Endothelial cell of umbilical vein (primary cell): ENCODE data around the gene KPTN. TPM values are rescaled to one million over a fixed set of nuclear protein-coding genes. Genes with fewer than 3 reads are reported as not detected.

Source experiments
- BruUV-seq: library from RNA; stranded (reverse); fragments of 400-500 nt; replicated peaks from 2 replicates; lab custom pipeline; 2021; lab: Mats Ljungman, UMichigan
- CTCF ChIA-PET: fragments of 300-600, 350-600 bp; sonication (Branson Sonifier 250); formaldehyde crosslinking; loops from one replicate; lab custom pipeline; 2021; ENCODE audit warnings: antibody characterized with exemption, inconsistent platforms; lab: Charles Lee
- POLR2A ChIA-PET: fragments of 300-600, 350-600 bp; sonication (Branson Sonifier 250); formaldehyde crosslinking; loops from one replicate; lab custom pipeline; 2021; ENCODE audit warnings: antibody characterized with exemption, inconsistent platforms; lab: Charles Lee
- DNase-seq: peaks from one replicate; pipeline ENCODE4 v3.0.0-alpha.2; 2011; ENCODE audit warnings: low read depth, low spot score
- FAIRE-seq: peaks from 2 replicates; lab custom pipeline; 2011; peaks lifted over from hg19 to GRCh38; lab: Jason Lieb, UNC
- H2AFZ ChIP-seq: 2 replicates; pipeline ENCODE4 v1.6.0; 2012; ENCODE audit warnings: low read depth, low read length, control low read depth, inconsistent platforms
- H3K27ac ChIP-seq: 2 replicates; pipeline ENCODE4 v1.5.1; 2011; ENCODE audit warnings: low read depth, mild to moderate bottlenecking, control low read depth, low read length, moderate library complexity; ENCODE audit not compliant: insufficient read depth
- H3K27me3 ChIP-seq, 2 experiments: 2 replicates each; pipeline versions ENCODE4 v1.6.0 to v1.6.1; 2011; ENCODE audit warnings: low read length in 2 of 2, mixed read lengths in 1 of 2; ENCODE audit not compliant: control insufficient read depth in 2 of 2, insufficient read depth in 2 of 2
- H3K36me3 ChIP-seq, 2 experiments: 2 replicates in 1 of 2; 3 replicates in 1 of 2; pipeline ENCODE4 v1.5.1; 2011; ENCODE audit warnings: low read length in 2 of 2, mild to moderate bottlenecking in 1 of 2, moderate library complexity in 1 of 2; ENCODE audit not compliant: control insufficient read depth in 2 of 2, insufficient read depth in 2 of 2; ENCODE audit errors: extremely low read depth in 1 of 2
- H3K4me1 ChIP-seq: 3 replicates; pipeline ENCODE4 v1.5.1; 2011; ENCODE audit warnings: mild to moderate bottlenecking, low read length; ENCODE audit not compliant: control insufficient read depth, insufficient read depth; ENCODE audit errors: extremely low read depth
- H3K4me2 ChIP-seq: 2 replicates; pipeline ENCODE4 v1.6.1; 2011; ENCODE audit warnings: low read length, control low read depth, mixed read lengths; ENCODE audit not compliant: insufficient read depth
- H3K4me3 ChIP-seq, 3 experiments: fragments of 200-600 bp in 1 of 3; sonication (generic), shearing (Covaris generic) in 1 of 3; replicated peaks in 1 of 3; 2 replicates each; pipeline ENCODE4 v1.5.1; 2011 to 2016; ENCODE audit warnings: control low read depth in 3 of 3, low read length in 3 of 3, mild to moderate bottlenecking in 2 of 3, inconsistent platforms in 1 of 3, low read depth in 1 of 3, moderate library complexity in 1 of 3; ENCODE audit not compliant: insufficient read depth in 1 of 3
- H3K79me2 ChIP-seq: 2 replicates; pipeline ENCODE4 v1.6.0; 2012; ENCODE audit warnings: low read length, inconsistent platforms; ENCODE audit not compliant: control insufficient read depth, insufficient read depth
- H3K9ac ChIP-seq: replicated peaks from 2 replicates; pipeline ENCODE3; 2011; ENCODE audit warnings: low read length, control low read depth; ENCODE audit not compliant: insufficient read depth; ENCODE audit errors: extremely low read depth
- H3K9me1 ChIP-seq: replicated peaks from 3 replicates; pipeline ENCODE4 v1.6.0; 2011; ENCODE audit warnings: mild to moderate bottlenecking, low read length; ENCODE audit not compliant: control insufficient read depth, insufficient read depth; ENCODE audit errors: extremely low read depth
- H3K9me3 ChIP-seq: replicated peaks from 2 replicates; pipeline ENCODE4 v1.5.1; 2012; ENCODE audit warnings: low read length, inconsistent platforms; ENCODE audit not compliant: control insufficient read depth, insufficient read depth
- H4K20me1 ChIP-seq: replicated peaks from 2 replicates; pipeline ENCODE3; 2011; ENCODE audit warnings: mild to moderate bottlenecking, low read length; ENCODE audit not compliant: control insufficient read depth, insufficient read depth; ENCODE audit errors: extremely low read depth
- dilution Hi-C: fragments of 300-500 bp; cut with MboI; formaldehyde crosslinking; loops from one replicate; pipeline ENCODE4 v1.15.0; 2019; ENCODE audit warnings: low sequenced_read_pairs; ENCODE audit not compliant: extremely low pct_ligation_motif_present
- intact Hi-C: fragments of 100-400 bp; cut with micrococcal nuclease; formaldehyde crosslinking; loops from one replicate; pipeline ENCODE4 v1.10.0; 2022
- polyA plus RNA-seq, 4 experiments: library from polyadenylated mRNA; depleted of rRNA in 3 of 4; stranded (reverse) in 3 of 4; unstranded in 1 of 4; fragments of >200 nt; gene quantifications; 2 replicates each; pipeline versions ENCODE4 v1.2.1 to v1.2.3, GENCODE V29; 2011 to 2012; ENCODE audit warnings: missing spikeins in 1 of 4
- total RNA-seq: library from RNA; stranded (reverse); gene quantifications from 2 replicates; pipeline ENCODE4 v1.2.3, GENCODE V29; 2021
- TF ChIP-seq, protein P1 (sequence below), 2 donors: IDR thresholded peaks; 1 replicate in 1 of 2; 2 replicates in 1 of 2; pipeline ENCODE4 v1.5.1; 2011; ENCODE audit warnings: low read length in 2 of 2, mild to moderate bottlenecking in 2 of 2, moderate library complexity in 2 of 2, control low read depth in 1 of 2, inconsistent platforms in 1 of 2, low read depth in 1 of 2; ENCODE audit not compliant: insufficient read depth in 1 of 2; ENCODE audit errors: extremely low read depth in 1 of 2

KPTN gene
- total and polyA plus RNA-seq, 2 donors (not counting 3 experiments of a cell fraction or from before 2014, with no cell fraction given), result 14.7 to 15.5 TPM

DNA sequence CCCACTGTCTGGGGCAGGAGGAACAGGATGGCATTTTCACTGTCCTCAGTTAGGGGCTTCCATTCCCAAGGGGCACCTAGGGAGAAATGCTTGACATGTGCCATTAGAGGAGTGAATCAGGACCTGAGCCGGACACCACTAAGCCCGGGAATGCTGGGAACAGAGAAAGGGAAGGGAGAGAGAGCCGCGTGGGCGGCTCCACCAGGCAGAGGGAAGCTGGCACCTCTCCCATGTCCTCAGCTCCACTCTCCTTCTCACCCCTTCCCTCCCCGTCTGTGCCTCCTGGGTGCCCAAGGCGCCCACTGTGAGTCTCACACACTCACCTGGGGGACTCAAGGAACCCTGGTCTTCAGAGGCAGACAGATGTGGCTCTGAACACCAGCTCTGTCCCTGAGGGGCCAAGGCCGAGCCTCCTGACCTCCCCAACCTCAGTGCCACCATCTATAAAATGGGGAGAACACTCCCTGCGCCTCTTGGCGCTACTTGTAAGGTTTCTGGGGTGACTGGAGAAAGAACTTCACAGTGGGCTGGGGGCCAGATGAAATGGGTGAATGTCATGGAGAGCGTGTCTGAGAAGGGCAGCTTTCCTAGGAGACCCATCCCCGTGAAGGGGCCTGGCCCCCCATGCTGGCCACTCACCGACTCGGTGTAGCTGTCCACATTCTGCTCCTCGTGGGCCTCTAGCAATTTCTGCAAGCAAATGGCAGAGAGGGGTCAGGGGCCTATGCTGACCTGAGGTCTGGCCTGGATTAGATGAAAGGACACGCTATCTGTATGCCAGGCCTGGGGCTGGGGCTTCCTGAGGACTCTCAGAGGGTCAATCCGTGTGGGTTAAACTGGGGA, 5.3 kb upstream of the KPTN start:
- FAIRE-seq (no peak), DNase-seq (no peak)
- TF ChIP-seq, protein P1, sequence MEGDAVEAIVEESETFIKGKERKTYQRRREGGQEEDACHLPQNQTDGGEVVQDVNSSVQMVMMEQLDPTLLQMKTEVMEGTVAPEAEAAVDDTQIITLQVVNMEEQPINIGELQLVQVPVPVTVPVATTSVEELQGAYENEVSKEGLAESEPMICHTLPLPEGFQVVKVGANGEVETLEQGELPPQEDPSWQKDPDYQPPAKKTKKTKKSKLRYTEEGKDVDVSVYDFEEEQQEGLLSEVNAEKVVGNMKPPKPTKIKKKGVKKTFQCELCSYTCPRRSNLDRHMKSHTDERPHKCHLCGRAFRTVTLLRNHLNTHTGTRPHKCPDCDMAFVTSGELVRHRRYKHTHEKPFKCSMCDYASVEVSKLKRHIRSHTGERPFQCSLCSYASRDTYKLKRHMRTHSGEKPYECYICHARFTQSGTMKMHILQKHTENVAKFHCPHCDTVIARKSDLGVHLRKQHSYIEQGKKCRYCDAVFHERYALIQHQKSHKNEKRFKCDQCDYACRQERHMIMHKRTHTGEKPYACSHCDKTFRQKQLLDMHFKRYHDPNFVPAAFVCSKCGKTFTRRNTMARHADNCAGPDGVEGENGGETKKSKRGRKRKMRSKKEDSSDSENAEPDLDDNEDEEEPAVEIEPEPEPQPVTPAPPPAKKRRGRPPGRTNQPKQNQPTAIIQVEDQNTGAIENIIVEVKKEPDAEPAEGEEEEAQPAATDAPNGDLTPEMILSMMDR (IDR thresholded peaks at IDR 0.05; ENCODE audit: extremely low read depth in 1 of 2, insufficient read depth in 1 of 2, low read depth in 1 of 2, low read length in 2 of 2), result no peak
- H3K27me3 ChIP-seq, result no peaks in the 10 kb centered on the region
- no peaks in the 10 kb centered on the region for H3K4me1 ChIP-seq
- no peak overlapping the region for H3K9ac ChIP-seq
- H4K20me1 ChIP-seq, result no peaks in the 10 kb centered on the region
- no peaks in the 10 kb centered on the region for H3K79me2 ChIP-seq
- ChIA-PET POLR2A (no interaction called here), CTCF (no interaction called here)
- peaks cover 0 to 29% of the 10 kb centered on the region in 2 experiments for H3K36me3 ChIP-seq
- no peak overlapping the region for H2AFZ ChIP-seq
- no peaks in the 10 kb centered on the region for H3K9me3 ChIP-seq
- H3K4me3 ChIP-seq, result no peak overlapping the region
- no peak overlapping the region for H3K27ac ChIP-seq
- no peak overlapping the region for H3K4me2 ChIP-seq
- no peaks in the 10 kb centered on the region for H3K9me1 ChIP-seq
- intact Hi-C loops (no loop called here), dilution Hi-C loops (no loop called here)
- no TSS peak for BruUV-seq
